Hippocampal formation (tissue), 2 donors: ENCODE results near the gene GGT1.
"Not testable (repeated sequence)": the region's sequence is repeated elsewhere in the genome, so short reads cannot be mapped to it uniquely, and the experiment has no call there.

Experiments
- DNase-seq, 2 donors: peaks; one replicate each; lab custom pipeline; 2025; lab: John Stamatoyannopoulos, UW

GGT1 gene

DNA sequence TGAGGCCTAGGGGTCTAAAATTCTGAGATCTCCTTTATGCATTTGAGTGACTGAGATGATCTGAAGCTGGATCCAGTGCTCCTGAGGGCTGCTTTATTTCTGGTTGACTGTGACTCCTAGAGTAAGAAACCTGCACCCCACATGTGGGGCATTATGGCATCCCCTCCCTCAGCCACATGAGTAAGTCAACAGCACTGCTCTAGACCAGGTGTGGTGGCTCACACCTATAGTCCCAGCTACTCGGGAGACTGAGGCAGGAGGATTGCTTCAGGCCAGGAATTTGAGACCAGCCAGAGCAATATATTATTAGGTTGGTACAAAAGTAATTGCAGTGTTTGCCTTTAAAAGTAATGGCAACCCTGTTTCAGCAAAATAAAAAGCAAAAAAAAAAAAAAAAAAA lies 39.3 kb downstream of the GGT1 start:
- DNase-seq = not testable (repeated sequence)

GRCh38 chr22:24644409-24644808 lies 41.4 kb downstream of the GGT1 start:
- not testable (repeated sequence) for DNase-seq

- DNase-seq = not testable (repeated sequence)
Measured at GRCh38 chr22:24645408-24646399, 42.7 kb downstream of the GGT1 start.

GRCh38 chr22:24646756-24647155 lies 43.8 kb downstream of the GGT1 start:
- DNase-seq = not testable (repeated sequence)

GRCh38 chr22:24649371-24649770 lies 46.4 kb downstream of the GGT1 start:
- not testable (repeated sequence) for DNase-seq

GRCh38 chr22:24650884-24651283 lies 47.9 kb downstream of the GGT1 start:
- not testable (repeated sequence) for DNase-seq

- DNase-seq = not testable (repeated sequence)
Measured at GRCh38 chr22:24665395-24665794, 62.4 kb downstream of the GGT1 start.

DNA sequence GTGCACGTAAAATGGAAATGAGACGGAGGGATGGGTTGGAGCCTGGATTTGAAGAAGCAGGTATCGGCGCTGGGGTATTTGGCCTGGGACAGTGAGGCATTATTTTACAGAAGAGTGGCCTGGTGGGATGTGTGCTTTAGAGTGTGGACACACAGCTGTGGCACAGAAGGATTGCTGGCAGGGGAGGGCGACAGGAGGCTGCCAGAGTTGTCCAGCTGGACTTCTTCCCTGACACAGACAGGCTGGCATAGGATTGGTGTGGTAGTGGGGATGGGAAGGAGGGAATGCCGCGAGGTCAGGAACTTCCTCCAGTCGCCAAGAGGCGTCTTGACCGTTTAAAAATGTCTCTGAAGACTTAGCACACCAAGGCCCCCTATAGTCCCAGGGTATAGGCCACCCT lies 64.9 kb downstream of the GGT1 start:
- DNase-seq = not testable (repeated sequence)

- not testable (repeated sequence) for DNase-seq
Measured at GRCh38 chr22:24672532-24672931, 69.5 kb downstream of the GGT1 start.
